Measurements from ENCODE around the gene NME3.
A peak's percentile ranks its signal among the peaks of the same experiment; 100 is the strongest.

The NME3 gene

GRCh38 chr16:1780677-1781072, 9.3 kb upstream of the NME3 start:
- DNase-seq (ENCODE audit: low spot score), result no peak

GRCh38 chr16:1779741-1780676, 8.7 kb upstream of the NME3 start:
- DNase-seq (ENCODE audit: low spot score), result no peak

GRCh38 chr16:1779234-1779701, 7.9 kb upstream of the NME3 start:
- no peak for DNase-seq (ENCODE audit: low spot score)

GRCh38 chr16:1778200-1779179, 7.1 kb upstream of the NME3 start:
- DNase-seq (ENCODE audit: low spot score), result no peak

GRCh38 chr16:1777375-1778199, 6.2 kb upstream of the NME3 start:
- no peak for DNase-seq (ENCODE audit: low spot score)

- no peak for DNase-seq (ENCODE audit: low spot score)
These were observed 5.6 kb upstream of the NME3 start for GRCh38 chr16:1776991-1777374.

- DNase-seq (ENCODE audit: low spot score), result no peak
These were observed 5.3 kb upstream of the NME3 start for GRCh38 chr16:1776672-1776955.

- DNase-seq (ENCODE audit: low spot score), result no peak
These were observed 4.7 kb upstream of the NME3 start for GRCh38 chr16:1775846-1776671.

- DNase-seq (ENCODE audit: low spot score), result no peak
These were observed 3.9 kb upstream of the NME3 start for GRCh38 chr16:1775006-1775845.

GRCh38 chr16:1774448-1774780, 3.1 kb upstream of the NME3 start:
- no peak for DNase-seq (ENCODE audit: low spot score)

GRCh38 chr16:1773703-1774447, 2.5 kb upstream of the NME3 start:
- no peak for DNase-seq (ENCODE audit: low spot score)

GRCh38 chr16:1772908-1773702, 1.8 kb upstream of the NME3 start, which contains the start of gene MRPS34:
Gene MRPS34 (minus strand): TSS chr16:1773134. CDS start chr16:1773119, 15 bp downstream.
- DNase-seq (ENCODE audit: low spot score), result peak; percentile 81

GRCh38 chr16:1772362-1772907, 1.1 kb upstream of the NME3 start, which contains the start of gene EME2:
Gene EME2 (plus strand): TSS chr16:1772810. CDS start chr16:1773228, 418 bp downstream.
- DNase-seq (ENCODE audit: low spot score), result peak; percentile 33

- DNase-seq (ENCODE audit: low spot score), result no peak
These were observed 570 bp upstream of the NME3 start for GRCh38 chr16:1771864-1772361.

GRCh38 chr16:1770328-1771187, 785 bp downstream of the NME3 start:
- peak; percentile 58 for DNase-seq (ENCODE audit: low spot score)

GRCh38 chr16:1769402-1770300, 1.7 kb downstream of the NME3 start:
- no peak for DNase-seq (ENCODE audit: low spot score)

Data from CD4-positive, alpha-beta T cell treated with Interleukin-2 at 100 ng/mL for 4 hours (primary cell).